ENCODE measurements around the gene SPOCK1. TPM values are rescaled to one million over a fixed set of nuclear protein-coding genes. Genes with fewer than 3 reads are reported as not detected.

The SPOCK1 gene
- total and polyA plus RNA-seq, 2 donors (not counting 3 experiments of a cell fraction or from before 2014, with no cell fraction given) = 144 to 280 TPM

DNA sequence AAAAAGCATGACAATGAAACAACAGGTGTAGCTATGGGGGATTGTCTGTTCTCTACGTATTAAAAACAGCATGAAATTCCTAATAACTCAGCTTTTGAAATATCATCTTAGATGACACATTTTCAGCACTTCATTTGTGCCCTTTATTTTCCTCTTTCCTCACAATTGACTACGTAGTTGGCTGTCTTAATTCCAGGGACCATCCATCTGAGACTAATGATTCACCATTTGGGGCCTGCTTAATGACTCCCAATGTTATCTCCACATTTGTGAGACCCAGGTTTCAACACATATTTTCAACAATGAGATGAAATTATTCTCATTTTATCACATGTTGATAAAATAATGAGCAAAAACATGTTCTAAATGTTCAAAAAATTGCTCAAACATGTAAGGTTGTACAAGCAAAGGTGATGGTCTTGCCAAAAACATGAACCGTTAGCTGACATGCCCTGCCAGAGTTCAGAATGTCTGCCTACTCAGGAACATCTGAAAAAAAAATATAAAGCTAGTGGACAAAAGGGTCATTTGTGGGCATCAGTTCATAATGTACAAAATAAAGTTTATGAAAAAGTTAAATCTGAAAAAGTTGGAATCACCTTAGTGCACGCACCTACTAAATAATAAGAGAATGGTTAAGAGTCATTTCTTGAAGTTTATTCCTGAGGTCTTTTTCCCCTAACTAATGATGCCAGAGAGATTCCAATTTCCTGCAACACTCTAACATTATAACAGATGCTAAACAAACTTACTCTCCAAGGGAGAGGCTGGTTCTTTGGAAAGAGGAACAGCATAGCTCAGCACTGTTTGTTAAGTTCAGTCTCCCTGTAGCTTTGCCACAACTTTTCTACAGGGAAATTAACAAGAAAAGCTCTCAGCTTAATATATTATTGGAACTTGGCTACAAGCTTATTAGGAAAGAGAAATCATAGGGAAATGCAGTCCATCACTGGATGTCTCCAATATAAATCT, 275.5 kb downstream of the SPOCK1 start:
- Histone ChIP-seq H3K9me1 (replicated peaks; ENCODE audit: control insufficient read depth, extremely low read depth, insufficient read depth, low read length) (no peaks in the 10 kb centered on the region), H3K9ac (replicated peaks; ENCODE audit: extremely low read depth, insufficient read depth, low read length) (no peak overlapping the region), H3K36me3 (ENCODE audit: control insufficient read depth in 2 of 2, extremely low read depth in 1 of 2, insufficient read depth in 2 of 2, low read length in 2 of 2) (no peaks in the 10 kb centered on the region), H3K27me3 (ENCODE audit: control insufficient read depth in 2 of 2, insufficient read depth in 2 of 2, low read length in 2 of 2) (no peaks in the 10 kb centered on the region), H4K20me1 (replicated peaks; ENCODE audit: control insufficient read depth, extremely low read depth, insufficient read depth, low read length) (no peaks in the 10 kb centered on the region), H2AFZ (ENCODE audit: low read depth, low read length) (no peak overlapping the region), H3K4me3 (replicated peaks in 1 of 3; ENCODE audit: insufficient read depth in 1 of 3, low read depth in 1 of 3, low read length in 3 of 3) (no peak overlapping the region), H3K4me1 (ENCODE audit: control insufficient read depth, extremely low read depth, insufficient read depth, low read length) (no peaks in the 10 kb centered on the region), H3K9me3 (replicated peaks; ENCODE audit: control insufficient read depth, insufficient read depth, low read length) (no peaks in the 10 kb centered on the region), H3K4me2 (ENCODE audit: insufficient read depth, low read length) (no peak overlapping the region), H3K79me2 (ENCODE audit: control insufficient read depth, insufficient read depth, low read length) (no peaks in the 10 kb centered on the region), H3K27ac (ENCODE audit: insufficient read depth, low read depth, low read length) (no peak overlapping the region)
- DNase-seq (ENCODE audit: low read depth, low spot score) = no peak
- ChIA-PET POLR2A (no interaction called here), CTCF (interaction anchor here (0.6 to 1.4 kb wide), 4 partner anchors 18 to 323 kb away, joined by 3 to 4 read pairs (median 4); no protein-coding TSS in a partner anchor)
- intact Hi-C loops (cut with micrococcal nuclease) = loop anchor here (5.0 to 10.0 kb wide), 2 partner anchors 149 to 274 kb away; partner anchors contain the start of gene SPOCK1
- no TSS peak for BruUV-seq (replicated peaks)
- peak; percentile 21 for FAIRE-seq
- TF ChIP-seq POLR2AphosphoS5 (IDR thresholded peaks at IDR 0.05; ENCODE audit: insufficient read depth, low read depth, low read length) = no peak
- no peak for TF ChIP-seq POLR2A (IDR thresholded peaks at IDR 0.05; ENCODE audit: low read depth, low read length)
- TF ChIP-seq MYC (IDR thresholded peaks at IDR 0.05; ENCODE audit: low read depth, low read length) = no peak
- TF ChIP-seq, protein P1, sequence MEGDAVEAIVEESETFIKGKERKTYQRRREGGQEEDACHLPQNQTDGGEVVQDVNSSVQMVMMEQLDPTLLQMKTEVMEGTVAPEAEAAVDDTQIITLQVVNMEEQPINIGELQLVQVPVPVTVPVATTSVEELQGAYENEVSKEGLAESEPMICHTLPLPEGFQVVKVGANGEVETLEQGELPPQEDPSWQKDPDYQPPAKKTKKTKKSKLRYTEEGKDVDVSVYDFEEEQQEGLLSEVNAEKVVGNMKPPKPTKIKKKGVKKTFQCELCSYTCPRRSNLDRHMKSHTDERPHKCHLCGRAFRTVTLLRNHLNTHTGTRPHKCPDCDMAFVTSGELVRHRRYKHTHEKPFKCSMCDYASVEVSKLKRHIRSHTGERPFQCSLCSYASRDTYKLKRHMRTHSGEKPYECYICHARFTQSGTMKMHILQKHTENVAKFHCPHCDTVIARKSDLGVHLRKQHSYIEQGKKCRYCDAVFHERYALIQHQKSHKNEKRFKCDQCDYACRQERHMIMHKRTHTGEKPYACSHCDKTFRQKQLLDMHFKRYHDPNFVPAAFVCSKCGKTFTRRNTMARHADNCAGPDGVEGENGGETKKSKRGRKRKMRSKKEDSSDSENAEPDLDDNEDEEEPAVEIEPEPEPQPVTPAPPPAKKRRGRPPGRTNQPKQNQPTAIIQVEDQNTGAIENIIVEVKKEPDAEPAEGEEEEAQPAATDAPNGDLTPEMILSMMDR (IDR thresholded peaks at IDR 0.05; ENCODE audit: extremely low read depth in 1 of 2, insufficient read depth in 1 of 2, low read depth in 1 of 2, low read length in 2 of 2) = no peak
- no peak for TF ChIP-seq JUN (IDR thresholded peaks at IDR 0.05; ENCODE audit: borderline replicate concordance, insufficient read depth, insufficient read length, low read depth)
- no peak for TF ChIP-seq EZH2 (IDR thresholded peaks at IDR 0.05; ENCODE audit: borderline replicate concordance, low read depth, low read length, severe bottlenecking)
- TF ChIP-seq, protein P2, sequence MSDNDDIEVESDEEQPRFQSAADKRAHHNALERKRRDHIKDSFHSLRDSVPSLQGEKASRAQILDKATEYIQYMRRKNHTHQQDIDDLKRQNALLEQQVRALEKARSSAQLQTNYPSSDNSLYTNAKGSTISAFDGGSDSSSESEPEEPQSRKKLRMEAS (IDR thresholded peaks at IDR 0.05; ENCODE audit: insufficient read depth, insufficient read length) = no peak
- TF ChIP-seq FOS (IDR thresholded peaks at IDR 0.05; ENCODE audit: borderline replicate concordance, insufficient read depth, low read length) = no peak
- TF ChIP-seq GATA2 (IDR thresholded peaks at IDR 0.05; ENCODE audit: insufficient read depth, insufficient read length, low read depth, low read length) = no peak
- dilution Hi-C loops (cut with MboI; ENCODE audit: extremely low pct_ligation_motif_present, low sequenced_read_pairs) = no loop called here

All from endothelial cell of umbilical vein (primary cell).